Measurements from ENCODE around the gene CLCN6.

- TF ChIP-seq CTCF (IDR thresholded peaks at IDR 0.05; ENCODE audit: low read depth, low read length) (no peak), POLR2A (IDR thresholded peaks at IDR 0.05; ENCODE audit: extremely low read depth, insufficient read length) (no peak)
Observed at GRCh38 chr1:11835441-11836225, 29.6 kb downstream of the CLCN6 start.

All from NB4 (cell line).